SH-SY5Y (cell line): ENCODE results near the gene KRTAP22-2.

Experiments used
- GATA2 ChIP-seq: IDR thresholded peaks from 2 replicates; pipeline ENCODE4 v1.6.1; 2011; ENCODE audit warnings: mild to moderate bottlenecking, low read depth, low read length
- GATA3 ChIP-seq: IDR thresholded peaks from 2 replicates; pipeline ENCODE4 v1.6.1; 2011; ENCODE audit warnings: low read depth, mild to moderate bottlenecking, low read length, moderate library complexity

GRCh38 chr21:30600787-30601186, 10.6 kb upstream of the KRTAP22-2 start, which contains the start of gene KRTAP22-1:
- TF ChIP-seq GATA3 (no peak), GATA2 (no peak)
